IMR-90 (cell line): ENCODE data around the gene A4GALT. TPM values are rescaled to one million over a fixed set of nuclear protein-coding genes. Genes with fewer than 3 reads are reported as not detected.

Experiments
- ATAC-seq: fragments of 200-7000 bp; cut with Tn5 transposase; 2 replicates; pipeline ENCODE4 v1.9.1; 2020; ENCODE audit warnings: low read depth, mild to moderate bottlenecking, moderate library complexity
- BruUV-seq: library from RNA; stranded (reverse); fragments of 400-500 nt; replicated peaks from 2 replicates; lab custom pipeline; 2021; lab: Mats Ljungman, UMichigan
- CTCF ChIA-PET: fragments of 300-600 bp; formaldehyde crosslinking; extraction: SDS; loops from one replicate; lab custom pipeline; 2021; ENCODE audit warnings: antibody characterized with exemption; lab: Yijun Ruan, JAX
- POLR2A ChIA-PET: fragments of 300-600 bp; sonication (Branson Sonifier 250); formaldehyde crosslinking; loops from one replicate; lab custom pipeline; 2022; ENCODE audit warnings: antibody characterized with exemption; ENCODE audit not compliant: unreplicated experiment; lab: Charles Lee
- DNase-seq: peaks from one replicate; pipeline ENCODE4 v3.0.0; 2013
- H2AFZ ChIP-seq: replicated peaks from 2 replicates; pipeline ENCODE3; 2013; ENCODE audit warnings: low read length, mild to moderate bottlenecking; ENCODE audit not compliant: poor library complexity
- H2AK5ac ChIP-seq: 2 replicates; pipeline ENCODE4 v1.6.1; 2013; ENCODE audit warnings: low read depth, low read length, inconsistent platforms
- H2AK9ac ChIP-seq: replicated peaks from 2 replicates; pipeline ENCODE3; 2013; ENCODE audit warnings: mild to moderate bottlenecking, low read depth, low read length, moderate library complexity; ENCODE audit not compliant: poor library complexity
- H2BK120ac ChIP-seq: 2 replicates; pipeline ENCODE4 v1.6.1; 2013; ENCODE audit warnings: low read depth, low read length, inconsistent platforms
- H2BK15ac ChIP-seq: 3 replicates; pipeline ENCODE4 v1.6.1; 2013; ENCODE audit warnings: low read depth, low read length, inconsistent platforms
- H2BK20ac ChIP-seq: 2 replicates; pipeline ENCODE4 v1.6.1; 2013; ENCODE audit warnings: low read depth, mild to moderate bottlenecking, inconsistent platforms, low read length, moderate library complexity
- H2BK5ac ChIP-seq: 2 replicates; pipeline ENCODE4 v1.6.1; 2013; ENCODE audit warnings: mild to moderate bottlenecking, low read depth, low read length, inconsistent platforms; ENCODE audit not compliant: poor library complexity, severe bottlenecking
- H3K14ac ChIP-seq: replicated peaks from 2 replicates; pipeline ENCODE4 v1.6.1; 2013; ENCODE audit warnings: low read depth, low read length, inconsistent platforms
- H3K18ac ChIP-seq: 2 replicates; pipeline ENCODE4 v1.6.1; 2013; ENCODE audit warnings: low read depth, low read length, control low read depth
- H3K23ac ChIP-seq: 2 replicates; pipeline ENCODE4 v1.6.1; 2013; ENCODE audit warnings: low read depth, low read length, inconsistent platforms
- H3K27ac ChIP-seq: 2 replicates; pipeline ENCODE4 v1.5.1; 2013; ENCODE audit warnings: mild to moderate bottlenecking, control low read depth, low read length; ENCODE audit not compliant: insufficient read depth
- H3K27me3 ChIP-seq: 2 replicates; pipeline ENCODE4 v1.6.1; 2013; ENCODE audit warnings: low read length; ENCODE audit not compliant: control insufficient read depth, insufficient read depth
- H3K36me3 ChIP-seq: 2 replicates; pipeline ENCODE4 v1.6.1; 2013; ENCODE audit warnings: low read length, mixed read lengths; ENCODE audit not compliant: control insufficient read depth, insufficient read depth
- H3K4ac ChIP-seq: 2 replicates; pipeline ENCODE4 v1.6.1; 2013; ENCODE audit warnings: low read depth, low read length, inconsistent platforms
- H3K4me1 ChIP-seq: 2 replicates; pipeline ENCODE4 v1.6.1; 2013; ENCODE audit warnings: low read length, mixed read lengths; ENCODE audit not compliant: control insufficient read depth, insufficient read depth
- H3K4me2 ChIP-seq: 2 replicates; pipeline ENCODE4 v1.6.1; 2013; ENCODE audit warnings: low read depth, mild to moderate bottlenecking, control low read depth, low read length, moderate library complexity
- H3K4me3 ChIP-seq: 2 replicates; pipeline ENCODE4 v1.5.1; 2013; ENCODE audit warnings: low read depth, mild to moderate bottlenecking, control low read depth, low read length, moderate library complexity; ENCODE audit not compliant: insufficient read depth
- H3K56ac ChIP-seq: 2 replicates; pipeline ENCODE4 v1.6.1; 2013; ENCODE audit warnings: low read length, inconsistent platforms; ENCODE audit not compliant: insufficient read depth; ENCODE audit errors: extremely low read depth
- H3K79me1 ChIP-seq, 2 experiments: 2 replicates each; pipeline ENCODE4 v1.6.1; 2013; ENCODE audit warnings: low read length in 2 of 2, inconsistent platforms in 1 of 2, low read depth in 1 of 2
- H3K9ac ChIP-seq: 2 replicates; pipeline ENCODE4 v1.6.1; 2013; ENCODE audit warnings: low read depth, low read length, control low read depth
- H3K9me1 ChIP-seq: 2 replicates; pipeline ENCODE4 v1.6.1; 2013; ENCODE audit warnings: low read length, inconsistent platforms; ENCODE audit not compliant: insufficient read depth
- H3K9me3 ChIP-seq: 2 replicates; pipeline ENCODE4 v1.6.1; 2013; ENCODE audit warnings: low read length; ENCODE audit not compliant: control insufficient read depth, insufficient read depth
- H4K20me1 ChIP-seq: 2 replicates; pipeline ENCODE4 v1.6.1; 2013; ENCODE audit warnings: low read length, inconsistent platforms; ENCODE audit not compliant: insufficient read depth
- H4K5ac ChIP-seq: 2 replicates; pipeline ENCODE4 v1.6.1; 2013; ENCODE audit warnings: mild to moderate bottlenecking, low read depth, low read length, control low read depth
- H4K8ac ChIP-seq, 2 experiments: 2 replicates each; pipeline ENCODE4 v1.6.1; 2013; ENCODE audit warnings: low read depth in 2 of 2, low read length in 2 of 2, control low read depth in 1 of 2, inconsistent platforms in 1 of 2
- H4K91ac ChIP-seq: 2 replicates; pipeline ENCODE4 v1.6.1; 2013; ENCODE audit warnings: low read depth, low read length, inconsistent platforms; ENCODE audit not compliant: insufficient read depth
- BHLHE40 ChIP-seq: fragments of 150-350 bp; IDR thresholded peaks from 2 replicates; pipeline ENCODE4 v1.6.1; 2016; ENCODE audit warnings: mild to moderate bottlenecking, low read depth, low read length
- CEBPB ChIP-seq: IDR thresholded peaks from 2 replicates; pipeline ENCODE4 v1.6.1; 2012; ENCODE audit warnings: low read depth, low read length, improper control_type of control experiment
- CHD1 ChIP-seq: IDR thresholded peaks from 2 replicates; pipeline ENCODE4 v1.6.1; 2012; ENCODE audit warnings: low read depth, low read length, improper control_type of control experiment
- ELK1 ChIP-seq: fragments of 150-350 bp; IDR thresholded peaks from 2 replicates; pipeline ENCODE4 v1.6.1; 2016; ENCODE audit warnings: low read depth, mild to moderate bottlenecking, low read length, moderate library complexity, borderline replicate concordance
- FOS ChIP-seq: fragments of 150-350 bp; IDR thresholded peaks from 2 replicates; pipeline ENCODE4 v1.6.1; 2016; ENCODE audit warnings: low read depth, low read length
- MAZ ChIP-seq: IDR thresholded peaks from 2 replicates; pipeline ENCODE4 v1.6.1; 2012; ENCODE audit warnings: low read depth, mild to moderate bottlenecking, low read length, improper control_type of control experiment, moderate library complexity, borderline replicate concordance
- MXI1 ChIP-seq: IDR thresholded peaks from 2 replicates; pipeline ENCODE4 v1.6.1; 2012; ENCODE audit warnings: low read depth, mild to moderate bottlenecking, low read length, moderate library complexity, borderline replicate concordance
- NFE2L2 ChIP-seq: fragments of 150-350 bp; IDR thresholded peaks from 2 replicates; pipeline ENCODE4 v1.6.1; 2016; ENCODE audit warnings: low read depth, mild to moderate bottlenecking, low read length
- POLR2A ChIP-seq: IDR thresholded peaks from 2 replicates; pipeline ENCODE4 v1.6.1; 2012; ENCODE audit warnings: mild to moderate bottlenecking, low read depth, low read length
- RCOR1 ChIP-seq: IDR thresholded peaks from 2 replicates; pipeline ENCODE4 v1.6.1; 2012; ENCODE audit warnings: mild to moderate bottlenecking, low read length, improper control_type of control experiment; ENCODE audit not compliant: insufficient replicate concordance
- RFX5 ChIP-seq: IDR thresholded peaks from 2 replicates; pipeline ENCODE4 v1.8.0; 2012; ENCODE audit warnings: low read depth, mild to moderate bottlenecking, low read length, moderate library complexity
- SMC3 ChIP-seq: fragments of 150-350 bp; IDR thresholded peaks from 2 replicates; pipeline ENCODE4 v1.6.1; 2016; ENCODE audit warnings: low read depth, mild to moderate bottlenecking, antibody characterized with exemption, low read length, moderate library complexity
- WGBS, 2 experiments: methylation state at CpG; one replicate each; pipeline versions ENCODE4 v1.1.5 to v1.1.7; 2013; ENCODE audit warnings: missing lambda C conversion rate in 2 of 2; ENCODE audit not compliant: insufficient read length in 1 of 2; ENCODE audit errors: extremely low coverage in 2 of 2; 5-methylcytosine and 5-hydroxymethylcytosine counted together
- dilution Hi-C: fragments of 300-500 bp; cut with HindIII; formaldehyde crosslinking; loops from one replicate; pipeline ENCODE4 v1.14.3; 2018; ENCODE audit warnings: low sequenced_read_pairs; ENCODE audit not compliant: unreplicated experiment
- in situ Hi-C: fragments of 300-500 bp; cut with MboI; formaldehyde crosslinking; loops from 3 replicates; pipeline ENCODE4 v1.14.3; 2019; ENCODE audit warnings: low sequenced_read_pairs, inconsistent platforms, mixed read lengths
- intact Hi-C: fragments of 100-400 bp; cut with micrococcal nuclease; formaldehyde crosslinking; loops from 2 replicates; pipeline ENCODE4 v1.10.0; 2022
- polyA plus RNA-seq, 3 experiments: library from polyadenylated mRNA; depleted of rRNA; stranded (reverse); fragments of >200 nt; gene quantifications; 2 replicates each; pipeline ENCODE4 v1.2.3, GENCODE V29; 2012; ENCODE audit warnings: low replicate concordance in 1 of 3
- total RNA-seq: library from RNA; depleted of rRNA; stranded (reverse); fragments of >200 nt; gene quantifications from 2 replicates; pipeline ENCODE4 v1.2.3, GENCODE V29; 2012
- TF ChIP-seq, protein P1 (sequence below): fragments of 150-350 bp; IDR thresholded peaks from 2 replicates; pipeline ENCODE4 v1.6.1; 2017; ENCODE audit warnings: mild to moderate bottlenecking, antibody characterized with exemption, low read length, low read depth
- TF ChIP-seq, protein P2 (sequence below): conservative IDR thresholded peaks from 2 replicates; pipeline ENCODE4 v1.5.1; 2012; ENCODE audit warnings: mild to moderate bottlenecking, low read depth, low read length, improper control_type of control experiment

The A4GALT gene
- total and polyA plus RNA-seq, 2 of the 4 experiments (the other 2 are of a cell fraction) = 1.6 to 6.1 TPM

GRCh38 chr22:42682113-42682851 is 38.4 kb downstream of the A4GALT start:
- no peak overlapping the region for H2AFZ ChIP-seq
- WGBS, 2 experiments = 74% methylated on average over 3 of the region's 10 CpGs; no CpG with 5 or more reads in 1 of the 2 experiments
- H3K23ac ChIP-seq = 0 out of 2 replicates have a peak overlapping the region, but pooled peaks have one; percentile 9
- ChIA-PET CTCF (interaction anchor here (0.6 kb wide), 1 partner anchor 310 kb away, joined by 5 read pairs; no protein-coding TSS in a partner anchor), POLR2A (no interaction called here)
- H3K4me2 ChIP-seq = no peak overlapping the region
- in situ Hi-C loops = no loop called here
- H3K27ac ChIP-seq = no peak overlapping the region
- H3K79me1 ChIP-seq = peaks cover 0 to 3% of the 10 kb centered on the region in 2 experiments; a peak in 1 of 4 replicates
- no TSS peak for BruUV-seq
- 0 out of 3 replicates have a peak overlapping the region, but pooled peaks have one; percentile 68 for H2BK15ac ChIP-seq
- H4K5ac ChIP-seq = no peak overlapping the region
- H4K20me1 ChIP-seq = no peaks in the 10 kb centered on the region
- no peak overlapping the region for H3K9ac ChIP-seq
- no peaks in the 10 kb centered on the region for H3K27me3 ChIP-seq
- H2AK9ac ChIP-seq = peak overlapping the region; percentile 75
- intact Hi-C loops = no loop called here
- dilution Hi-C loops = no loop called here
- peaks cover 25% of the 10 kb centered on the region for H3K4me1 ChIP-seq
- H2BK5ac ChIP-seq = no peak overlapping the region
- no peak for DNase-seq
- no peak overlapping the region; the same call in 1 of the 2 replicates for H3K14ac ChIP-seq
- H2BK20ac ChIP-seq = peak overlapping the region; percentile 14; the same call in 1 of the 2 replicates
- H3K56ac ChIP-seq = no peak overlapping the region
- H2BK120ac ChIP-seq = peak overlapping the region; percentile 59
- H4K8ac ChIP-seq = no peak overlapping the region
- H3K9me3 ChIP-seq = peaks cover 2% of the 10 kb centered on the region
- H3K4ac ChIP-seq = peak overlapping the region; percentile 66
- no peak overlapping the region for H3K18ac ChIP-seq
- H2AK5ac ChIP-seq = no peak overlapping the region; the same call in none of the 2 replicates
- H3K4me3 ChIP-seq = no peak overlapping the region
- peaks cover 18% of the 10 kb centered on the region for H3K9me1 ChIP-seq
- no peaks in the 10 kb centered on the region for H3K36me3 ChIP-seq
- no peak for ATAC-seq
- peak overlapping the region; percentile 33 for H4K91ac ChIP-seq
- TF ChIP-seq BHLHE40 (no peak), RCOR1 (no peak), NFE2L2 (no peak), CHD1 (no peak), MXI1 (no peak), ELK1 (no peak), POLR2A (no peak), SMC3 (no peak), CEBPB (no peak), MAZ (no peak), RFX5 (no peak), FOS (no peak)
- TF ChIP-seq, protein P1, sequence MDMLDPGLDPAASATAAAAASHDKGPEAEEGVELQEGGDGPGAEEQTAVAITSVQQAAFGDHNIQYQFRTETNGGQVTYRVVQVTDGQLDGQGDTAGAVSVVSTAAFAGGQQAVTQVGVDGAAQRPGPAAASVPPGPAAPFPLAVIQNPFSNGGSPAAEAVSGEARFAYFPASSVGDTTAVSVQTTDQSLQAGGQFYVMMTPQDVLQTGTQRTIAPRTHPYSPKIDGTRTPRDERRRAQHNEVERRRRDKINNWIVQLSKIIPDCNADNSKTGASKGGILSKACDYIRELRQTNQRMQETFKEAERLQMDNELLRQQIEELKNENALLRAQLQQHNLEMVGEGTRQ = no peak
- TF ChIP-seq, protein P2, sequence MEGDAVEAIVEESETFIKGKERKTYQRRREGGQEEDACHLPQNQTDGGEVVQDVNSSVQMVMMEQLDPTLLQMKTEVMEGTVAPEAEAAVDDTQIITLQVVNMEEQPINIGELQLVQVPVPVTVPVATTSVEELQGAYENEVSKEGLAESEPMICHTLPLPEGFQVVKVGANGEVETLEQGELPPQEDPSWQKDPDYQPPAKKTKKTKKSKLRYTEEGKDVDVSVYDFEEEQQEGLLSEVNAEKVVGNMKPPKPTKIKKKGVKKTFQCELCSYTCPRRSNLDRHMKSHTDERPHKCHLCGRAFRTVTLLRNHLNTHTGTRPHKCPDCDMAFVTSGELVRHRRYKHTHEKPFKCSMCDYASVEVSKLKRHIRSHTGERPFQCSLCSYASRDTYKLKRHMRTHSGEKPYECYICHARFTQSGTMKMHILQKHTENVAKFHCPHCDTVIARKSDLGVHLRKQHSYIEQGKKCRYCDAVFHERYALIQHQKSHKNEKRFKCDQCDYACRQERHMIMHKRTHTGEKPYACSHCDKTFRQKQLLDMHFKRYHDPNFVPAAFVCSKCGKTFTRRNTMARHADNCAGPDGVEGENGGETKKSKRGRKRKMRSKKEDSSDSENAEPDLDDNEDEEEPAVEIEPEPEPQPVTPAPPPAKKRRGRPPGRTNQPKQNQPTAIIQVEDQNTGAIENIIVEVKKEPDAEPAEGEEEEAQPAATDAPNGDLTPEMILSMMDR = no peak
